ENCODE measurements around the gene SMC6.

SMC6 gene

GRCh38 chr2:17648581-17648980, 105.0 kb downstream of the SMC6 start:
- Histone ChIP-seq H3K27me3 (ENCODE audit: insufficient read depth, low read length) (no peaks in the 10 kb centered on the region), H3K4me3 (ENCODE audit: low read depth, low read length) (no peak overlapping the region), H2AFZ (ENCODE audit: insufficient read depth, low read length, poor library complexity) (no peak overlapping the region), H2AK5ac (ENCODE audit: low read length) (no peak overlapping the region), H2BK5ac (ENCODE audit: low read depth, low read length, poor library complexity) (no peak overlapping the region), H4K91ac (ENCODE audit: low read depth, low read length) (no peak overlapping the region), H3K9ac (ENCODE audit: low read length) (no peak overlapping the region), H4K8ac (ENCODE audit: low read depth, low read length) (no peak overlapping the region), H3K23ac (ENCODE audit: low read length) (no peak overlapping the region), H3K14ac (ENCODE audit: low read length) (no peak overlapping the region), H3K27ac (ENCODE audit: low read depth, low read length) (no peak overlapping the region), H3K18ac (ENCODE audit: low read length) (no peak overlapping the region), H3K9me3 (ENCODE audit: insufficient read depth, low read depth, low read length) (peaks cover 2% of the 10 kb centered on the region), H3K4ac (ENCODE audit: low read depth, low read length) (no peak overlapping the region), H2BK12ac (ENCODE audit: low read length) (no peak overlapping the region), H3K79me1 (ENCODE audit: low read length) (no peaks in the 10 kb centered on the region), H2BK120ac (ENCODE audit: insufficient read depth, low read length, poor library complexity) (no peak overlapping the region), H4K12ac (ENCODE audit: low read depth, low read length) (no peak overlapping the region), H3K4me2 (ENCODE audit: low read length) (no peak overlapping the region), H3K36me3 (ENCODE audit: control insufficient read depth in 1 of 2, insufficient read depth in 2 of 2, low read length in 2 of 2) (no peaks in the 10 kb centered on the region), H3K79me2 (ENCODE audit: control insufficient read depth, insufficient read depth, low read length, poor library complexity) (no peaks in the 10 kb centered on the region), H3K4me1 (ENCODE audit: control insufficient read depth in 1 of 2, insufficient read depth in 2 of 2, low read length in 2 of 2) (peaks cover 0 to 3% of the 10 kb centered on the region in 2 experiments)
- no CpG with 5 or more reads among the region's 1 CpG for WGBS (ENCODE audit: extremely low coverage, insufficient coverage, insufficient read length)
- no peak for DNase-seq

- Histone ChIP-seq H2BK120ac (ENCODE audit: insufficient read depth, low read length, poor library complexity) (no peak overlapping the region), H4K8ac (ENCODE audit: low read depth, low read length) (no peak overlapping the region), H3K4me3 (ENCODE audit: low read depth, low read length) (no peak overlapping the region), H2AK5ac (ENCODE audit: low read length) (no peak overlapping the region), H2BK12ac (ENCODE audit: low read length) (no peak overlapping the region), H3K36me3 (ENCODE audit: control insufficient read depth in 1 of 2, insufficient read depth in 2 of 2, low read length in 2 of 2) (no peaks in the 10 kb centered on the region), H3K9me3 (ENCODE audit: insufficient read depth, low read depth, low read length) (peaks cover 2% of the 10 kb centered on the region), H3K9ac (ENCODE audit: low read length) (no peak overlapping the region), H3K27ac (ENCODE audit: low read depth, low read length) (no peak overlapping the region), H2AFZ (ENCODE audit: insufficient read depth, low read length, poor library complexity) (peak overlapping the region; percentile 32), H3K27me3 (ENCODE audit: insufficient read depth, low read length) (no peaks in the 10 kb centered on the region), H3K4me1 (ENCODE audit: control insufficient read depth in 1 of 2, insufficient read depth in 2 of 2, low read length in 2 of 2) (peaks cover 3 to 6% of the 10 kb centered on the region in 2 experiments), H4K12ac (ENCODE audit: low read depth, low read length) (no peak overlapping the region), H3K79me2 (ENCODE audit: control insufficient read depth, insufficient read depth, low read length, poor library complexity) (no peaks in the 10 kb centered on the region), H3K4me2 (ENCODE audit: low read length) (no peak overlapping the region), H2BK5ac (ENCODE audit: low read depth, low read length, poor library complexity) (no peak overlapping the region), H3K18ac (ENCODE audit: low read length) (no peak overlapping the region), H4K91ac (ENCODE audit: low read depth, low read length) (no peak overlapping the region), H3K14ac (ENCODE audit: low read length) (no peak overlapping the region), H3K79me1 (ENCODE audit: low read length) (no peaks in the 10 kb centered on the region), H3K4ac (ENCODE audit: low read depth, low read length) (no peak overlapping the region), H3K23ac (ENCODE audit: low read length) (no peak overlapping the region)
- no peak for DNase-seq
- no CpG with 5 or more reads among the region's 5 CpGs for WGBS (ENCODE audit: extremely low coverage, insufficient coverage, insufficient read length)
Measured at GRCh38 chr2:17646838-17647701, 106.5 kb downstream of the SMC6 start.

GRCh38 chr2:17646081-17646554, 107.5 kb downstream of the SMC6 start:
- Histone ChIP-seq H3K27me3 (ENCODE audit: insufficient read depth, low read length) (no peaks in the 10 kb centered on the region), H3K4me2 (ENCODE audit: low read length) (no peak overlapping the region), H3K18ac (ENCODE audit: low read length) (no peak overlapping the region), H2BK12ac (ENCODE audit: low read length) (no peak overlapping the region), H2AK5ac (ENCODE audit: low read length) (no peak overlapping the region), H3K27ac (ENCODE audit: low read depth, low read length) (no peak overlapping the region), H2BK5ac (ENCODE audit: low read depth, low read length, poor library complexity) (no peak overlapping the region), H3K4me1 (ENCODE audit: control insufficient read depth in 1 of 2, insufficient read depth in 2 of 2, low read length in 2 of 2) (peaks cover 3 to 6% of the 10 kb centered on the region in 2 experiments), H3K4me3 (ENCODE audit: low read depth, low read length) (no peak overlapping the region), H4K91ac (ENCODE audit: low read depth, low read length) (no peak overlapping the region), H2AFZ (ENCODE audit: insufficient read depth, low read length, poor library complexity) (no peak overlapping the region), H3K36me3 (ENCODE audit: control insufficient read depth in 1 of 2, insufficient read depth in 2 of 2, low read length in 2 of 2) (no peaks in the 10 kb centered on the region), H4K12ac (ENCODE audit: low read depth, low read length) (no peak overlapping the region), H3K79me1 (ENCODE audit: low read length) (no peaks in the 10 kb centered on the region), H3K4ac (ENCODE audit: low read depth, low read length) (no peak overlapping the region), H3K9me3 (ENCODE audit: insufficient read depth, low read depth, low read length) (peaks cover 2% of the 10 kb centered on the region), H3K14ac (ENCODE audit: low read length) (no peak overlapping the region), H2BK120ac (ENCODE audit: insufficient read depth, low read length, poor library complexity) (no peak overlapping the region), H3K23ac (ENCODE audit: low read length) (no peak overlapping the region), H3K9ac (ENCODE audit: low read length) (no peak overlapping the region), H4K8ac (ENCODE audit: low read depth, low read length) (no peak overlapping the region), H3K79me2 (ENCODE audit: control insufficient read depth, insufficient read depth, low read length, poor library complexity) (no peaks in the 10 kb centered on the region)
- peak; percentile 71 to 95 for DNase-seq
- no CpG with 5 or more reads among the region's 3 CpGs for WGBS (ENCODE audit: extremely low coverage, insufficient coverage, insufficient read length)

GRCh38 chr2:17644997-17645720, 108.5 kb downstream of the SMC6 start:
- peaks cover 2% of the 10 kb centered on the region for H3K9me3 ChIP-seq (ENCODE audit: insufficient read depth, low read depth, low read length)
- H3K27me3 ChIP-seq (ENCODE audit: insufficient read depth, low read length), result no peaks in the 10 kb centered on the region
- no peak overlapping the region for H4K8ac ChIP-seq (ENCODE audit: low read depth, low read length)
- H2AFZ ChIP-seq (ENCODE audit: insufficient read depth, low read length, poor library complexity), result no peak overlapping the region
- H3K79me2 ChIP-seq (ENCODE audit: control insufficient read depth, insufficient read depth, low read length, poor library complexity), result no peaks in the 10 kb centered on the region
- H3K27ac ChIP-seq (ENCODE audit: low read depth, low read length), result no peak overlapping the region
- no peak overlapping the region for H2AK5ac ChIP-seq (ENCODE audit: low read length)
- no peak overlapping the region for H3K4ac ChIP-seq (ENCODE audit: low read depth, low read length)
- no peak overlapping the region for H3K14ac ChIP-seq (ENCODE audit: low read length)
- H2BK5ac ChIP-seq (ENCODE audit: low read depth, low read length, poor library complexity), result no peak overlapping the region
- no peak overlapping the region for H2BK120ac ChIP-seq (ENCODE audit: insufficient read depth, low read length, poor library complexity)
- H3K4me3 ChIP-seq (ENCODE audit: low read depth, low read length), result peak overlapping the region; percentile 31
- H3K18ac ChIP-seq (ENCODE audit: low read length), result no peak overlapping the region
- no peak for DNase-seq
- no CpG with 5 or more reads among the region's 4 CpGs for WGBS (ENCODE audit: extremely low coverage, insufficient coverage, insufficient read length)
- H3K4me2 ChIP-seq (ENCODE audit: low read length), result no peak overlapping the region
- no peak overlapping the region for H3K9ac ChIP-seq (ENCODE audit: low read length)
- H2BK12ac ChIP-seq (ENCODE audit: low read length), result no peak overlapping the region
- H3K4me1 ChIP-seq (ENCODE audit: control insufficient read depth in 1 of 2, insufficient read depth in 2 of 2, low read length in 2 of 2), result peaks cover 3 to 6% of the 10 kb centered on the region in 2 experiments
- H4K12ac ChIP-seq (ENCODE audit: low read depth, low read length), result no peak overlapping the region
- H3K36me3 ChIP-seq (ENCODE audit: control insufficient read depth in 1 of 2, insufficient read depth in 2 of 2, low read length in 2 of 2), result no peaks in the 10 kb centered on the region
- no peak overlapping the region for H4K91ac ChIP-seq (ENCODE audit: low read depth, low read length)
- H3K79me1 ChIP-seq (ENCODE audit: low read length), result no peaks in the 10 kb centered on the region
- no peak overlapping the region for H3K23ac ChIP-seq (ENCODE audit: low read length)

Measured in trophoblast cell (in vitro differentiated cells and primary cell).